WERI-Rb-1 (cell line): ENCODE data around the gene CD6.

Experiments used
- DNase-seq: peaks from one replicate; pipeline ENCODE4 v3.0.0-alpha.2; 2020
- H3K27ac ChIP-seq: fragments of 250-450 bp; sonication (Bioruptor Pico); 2 replicates; pipeline ENCODE4 v1.5.1; 2020; ENCODE audit warnings: mild to moderate bottlenecking, moderate library complexity
- H3K27me3 ChIP-seq: fragments of 250-450 bp; sonication (Bioruptor Pico); 2 replicates; pipeline ENCODE4 v1.5.1; 2021; ENCODE audit warnings: mild to moderate bottlenecking, low read depth, moderate library complexity; ENCODE audit not compliant: insufficient read depth, severe bottlenecking
- H3K36me3 ChIP-seq: fragments of 250-450 bp; sonication (Bioruptor Pico); 2 replicates; pipeline ENCODE4 v1.5.1; 2020; ENCODE audit warnings: mild to moderate bottlenecking, moderate library complexity
- H3K4me3 ChIP-seq: 2 replicates; pipeline ENCODE4 v1.5.1; 2011; ENCODE audit warnings: low read depth, mild to moderate bottlenecking, control low read depth, low read length
- H3K9me3 ChIP-seq: fragments of 250-450 bp; sonication (Bioruptor Pico); 2 replicates; pipeline ENCODE4 v1.5.1; 2021; ENCODE audit warnings: mild to moderate bottlenecking, moderate library complexity; ENCODE audit not compliant: severe bottlenecking
- CTCF ChIP-seq: IDR thresholded peaks from 2 replicates; pipeline ENCODE4 v1.5.1; 2011; ENCODE audit warnings: low read depth, mild to moderate bottlenecking, control low read depth, inconsistent platforms, low read length

The CD6 gene

GRCh38 chr11:60947700-60948099, 23.8 kb upstream of the CD6 start:
- Histone ChIP-seq H3K4me3 (no peak overlapping the region), H3K36me3 (no peaks in the 10 kb centered on the region), H3K27me3 (no peaks in the 10 kb centered on the region), H3K27ac (no peak overlapping the region), H3K9me3 (no peaks in the 10 kb centered on the region)
- DNase-seq, result no peak
- no peak for TF ChIP-seq CTCF

- Histone ChIP-seq H3K4me3 (no peak overlapping the region), H3K36me3 (no peaks in the 10 kb centered on the region), H3K27ac (no peak overlapping the region), H3K9me3 (no peaks in the 10 kb centered on the region), H3K27me3 (no peaks in the 10 kb centered on the region)
- DNase-seq, result no peak
- no peak for TF ChIP-seq CTCF
Observed at GRCh38 chr11:60948250-60948649, 23.2 kb upstream of the CD6 start.

GRCh38 chr11:60950024-60950423, 21.5 kb upstream of the CD6 start:
- H3K36me3 ChIP-seq, result no peaks in the 10 kb centered on the region
- H3K27ac ChIP-seq, result no peak overlapping the region
- no peak overlapping the region for H3K4me3 ChIP-seq
- no peaks in the 10 kb centered on the region for H3K27me3 ChIP-seq
- H3K9me3 ChIP-seq, result no peaks in the 10 kb centered on the region
- no peak for DNase-seq
- TF ChIP-seq CTCF, result no peak

- Histone ChIP-seq H3K9me3 (no peaks in the 10 kb centered on the region), H3K4me3 (no peak overlapping the region), H3K27me3 (no peaks in the 10 kb centered on the region), H3K36me3 (no peaks in the 10 kb centered on the region), H3K27ac (no peak overlapping the region)
- DNase-seq, result no peak
- no peak for TF ChIP-seq CTCF
Observed at GRCh38 chr11:60950933-60951605, 20.4 kb upstream of the CD6 start.

- TF ChIP-seq CTCF, result no peak
- no peak for DNase-seq
- Histone ChIP-seq H3K27ac (no peak overlapping the region), H3K4me3 (no peak overlapping the region), H3K36me3 (no peaks in the 10 kb centered on the region), H3K9me3 (no peaks in the 10 kb centered on the region), H3K27me3 (no peaks in the 10 kb centered on the region)
Observed at GRCh38 chr11:60951606-60951903, 19.9 kb upstream of the CD6 start.
